TTC549 (cell line): ENCODE data around the gene FOCAD.

Source experiments
- FAIRE-seq: peaks from 2 replicates; lab custom pipeline; 2012; peaks lifted over from hg19 to GRCh38; lab: Jason Lieb, UNC

FOCAD gene

DNA sequence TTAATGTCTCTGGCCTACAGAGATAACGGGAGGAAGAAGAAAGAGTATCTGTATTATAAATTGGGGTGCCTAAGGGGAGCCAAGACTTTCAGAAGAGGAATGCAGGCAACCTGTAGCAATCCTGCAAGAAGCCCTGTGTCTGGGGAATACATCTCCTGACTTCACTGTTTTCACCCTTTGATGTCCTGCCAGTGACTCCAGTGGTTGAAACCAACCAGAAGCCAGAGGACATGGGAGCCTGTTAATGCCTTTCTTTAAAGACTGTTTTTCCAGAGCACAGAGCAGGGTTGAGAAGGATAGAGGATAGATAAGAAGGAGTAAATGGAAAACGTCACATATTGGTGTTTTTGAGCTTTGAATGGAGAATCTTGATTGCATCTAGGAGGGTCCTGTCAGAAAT lies 196.2 kb downstream of the FOCAD start:
- no peak for FAIRE-seq

DNA sequence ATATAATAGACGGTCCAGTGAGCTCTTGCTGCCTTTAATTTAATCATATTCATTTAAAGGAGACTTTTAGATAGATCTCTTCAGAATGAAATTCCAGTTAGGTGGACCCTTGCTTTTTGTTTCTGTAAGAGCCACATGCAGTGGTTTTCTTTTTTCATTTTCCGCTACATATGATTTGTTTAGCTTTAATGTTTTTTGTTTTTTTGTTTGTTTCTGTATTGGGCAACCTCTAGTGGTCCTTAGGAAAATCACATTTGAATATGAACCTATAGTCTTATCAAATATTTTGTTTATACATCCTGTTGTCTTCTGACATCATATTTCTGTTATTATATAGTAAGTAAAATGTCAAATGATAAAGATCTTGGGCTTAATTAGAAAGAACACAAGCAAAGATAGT lies 196.6 kb downstream of the FOCAD start:
- no peak for FAIRE-seq

DNA sequence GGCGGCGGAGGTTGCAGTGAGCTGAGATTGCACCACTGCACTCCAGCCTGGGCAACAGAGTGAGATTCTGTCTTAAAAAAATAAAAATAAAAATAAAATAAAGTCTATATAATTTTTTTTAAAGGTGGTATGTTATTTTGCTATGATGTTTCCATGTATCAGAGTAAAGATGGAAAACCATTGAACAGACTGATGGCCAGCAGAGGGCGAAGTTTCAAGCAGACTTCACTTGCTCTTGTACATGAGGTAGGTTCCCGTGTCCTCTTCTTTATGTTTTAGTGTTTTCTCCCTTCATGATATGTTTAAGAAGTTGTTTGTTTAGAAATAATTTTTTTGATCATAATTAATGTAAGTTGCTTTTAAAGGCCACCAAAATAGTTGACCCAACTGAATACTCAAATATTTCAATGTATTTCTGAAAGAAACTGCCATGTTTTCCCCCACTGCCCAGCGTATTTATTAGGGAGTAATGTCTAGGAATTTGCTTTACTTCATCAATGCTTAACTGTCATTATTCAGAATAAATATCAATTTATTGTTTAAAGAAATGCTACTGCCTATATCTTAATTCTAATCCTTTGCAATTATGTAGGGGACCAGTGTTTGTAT lies 201.0 kb downstream of the FOCAD start:
- FAIRE-seq: peak; percentile 93

DNA sequence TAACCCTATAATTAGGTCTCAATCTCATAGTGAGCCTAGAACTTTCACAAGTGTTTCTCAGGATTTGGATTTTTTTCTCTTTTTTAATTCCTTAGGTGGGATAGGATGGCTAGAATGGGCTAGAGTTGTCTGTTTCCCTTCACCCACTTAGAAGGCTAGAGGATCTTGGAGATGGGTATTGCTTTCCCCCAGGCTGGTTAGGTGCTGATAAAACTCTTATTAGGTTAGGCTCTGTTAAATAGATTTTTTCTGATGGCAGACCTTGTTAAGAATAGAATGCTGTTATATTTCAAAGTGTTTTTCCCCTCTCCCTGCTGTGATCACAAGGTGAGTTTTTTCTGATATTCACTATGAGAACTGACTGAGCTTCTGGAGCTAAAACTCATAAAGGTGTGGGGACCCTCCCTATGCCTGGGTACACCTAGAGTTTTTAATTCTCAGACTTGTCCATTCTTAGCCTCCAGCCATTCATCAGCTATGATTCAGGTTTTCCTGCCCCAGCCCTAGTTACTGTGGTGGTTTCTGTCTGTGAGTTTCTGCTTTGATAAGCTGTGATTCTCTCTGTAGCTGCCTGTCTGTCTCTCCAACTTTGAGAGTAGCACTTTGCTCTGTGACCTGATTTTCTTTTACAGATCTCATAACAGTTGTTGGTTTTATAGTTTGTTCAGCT lies 215.0 kb downstream of the FOCAD start:
- no peak for FAIRE-seq

DNA sequence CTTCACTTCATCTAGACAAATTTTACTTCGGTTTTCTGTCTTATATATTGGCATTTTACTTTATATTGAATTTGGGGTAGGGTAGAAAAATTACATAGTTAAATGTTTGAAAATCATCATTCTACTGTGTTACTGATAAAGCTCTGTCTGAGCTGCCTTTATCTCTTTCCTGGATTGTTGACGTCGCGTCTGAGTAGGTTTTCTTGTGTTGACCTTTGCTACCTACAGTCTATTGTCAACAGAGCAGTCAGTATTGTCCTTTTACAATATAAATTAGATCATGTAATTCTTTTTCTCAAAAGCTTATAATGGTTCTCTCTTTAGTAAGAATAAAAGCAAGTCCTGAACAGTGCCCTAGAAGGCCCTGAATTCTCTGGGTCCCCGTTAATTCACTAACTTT lies 219.2 kb downstream of the FOCAD start:
- FAIRE-seq: no peak

DNA sequence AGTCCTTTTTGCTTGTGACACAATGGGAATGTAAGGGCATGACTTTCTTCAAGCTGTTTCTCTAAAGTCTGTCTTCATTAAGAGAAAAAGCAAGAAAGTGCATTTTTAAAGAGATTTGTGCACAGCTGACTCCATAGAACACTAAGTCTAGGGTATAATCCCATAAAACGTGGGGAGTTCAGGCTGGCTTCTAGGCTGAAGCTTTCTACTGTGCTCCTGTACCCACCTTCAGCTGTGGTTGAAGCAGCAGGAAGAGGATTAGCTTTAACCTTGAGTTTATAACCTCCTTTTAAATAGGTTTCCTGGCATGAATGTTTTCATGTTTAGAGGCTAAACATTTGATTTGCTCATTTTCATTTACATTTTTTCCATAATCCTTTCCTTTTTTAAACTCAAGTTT lies 220.9 kb downstream of the FOCAD start:
- FAIRE-seq: no peak

DNA sequence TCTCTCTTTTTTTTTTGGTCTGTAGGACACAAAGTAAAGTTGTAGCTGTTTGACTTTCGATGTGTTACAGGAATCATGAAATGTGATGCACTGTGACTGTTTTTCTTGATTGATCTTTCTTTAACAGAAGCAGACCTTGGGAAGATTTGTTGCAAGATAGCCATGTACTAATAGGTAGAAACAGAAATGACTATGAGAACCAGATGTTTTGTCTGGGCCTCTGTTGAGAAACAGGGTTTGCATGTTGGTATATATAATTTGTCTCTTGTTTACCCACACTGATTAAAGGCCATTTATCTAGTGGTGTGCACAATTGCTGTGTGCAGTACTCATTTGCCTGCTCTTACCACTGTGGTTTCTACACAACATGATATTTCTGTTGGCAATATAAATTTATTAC lies 222.3 kb downstream of the FOCAD start:
- FAIRE-seq: no peak

DNA sequence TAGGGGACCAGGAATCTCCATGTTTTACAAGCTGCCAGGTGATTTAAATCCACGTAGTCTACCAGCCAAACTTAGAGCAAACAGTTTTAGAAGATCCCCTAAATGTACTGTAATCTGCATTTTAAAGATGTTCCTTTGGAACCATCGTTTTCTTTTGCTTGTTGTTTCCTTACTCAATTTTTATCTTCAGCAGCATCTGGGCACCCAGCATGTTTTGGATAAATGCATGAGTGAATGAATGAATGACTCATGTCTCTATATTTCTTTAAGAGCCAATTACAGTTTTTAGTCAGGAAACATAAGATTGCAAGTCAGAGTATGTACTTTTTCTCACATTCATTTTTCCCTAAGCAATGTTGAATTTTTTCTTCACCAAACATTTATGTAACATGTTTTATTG lies 224.4 kb downstream of the FOCAD start:
- FAIRE-seq: no peak

DNA sequence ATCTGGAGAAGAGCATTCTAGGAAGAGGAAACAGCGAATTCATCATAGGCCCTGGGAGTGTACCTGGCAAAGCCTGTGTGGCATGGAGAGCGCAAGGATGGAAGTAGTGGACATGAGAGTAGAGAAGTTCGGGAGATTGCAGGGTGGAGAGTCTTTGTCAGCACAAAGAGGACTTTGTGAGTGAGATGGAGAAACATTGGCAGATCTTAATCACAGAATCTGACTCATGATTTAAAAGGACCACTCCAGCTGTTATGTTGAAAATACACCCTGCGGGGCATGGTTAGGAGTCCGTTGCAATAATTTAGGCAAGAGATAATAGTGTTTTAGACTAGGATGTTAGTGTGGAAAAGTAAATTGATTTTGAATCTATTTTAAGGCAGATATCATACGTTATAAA lies 230.5 kb downstream of the FOCAD start:
- FAIRE-seq: no peak

DNA sequence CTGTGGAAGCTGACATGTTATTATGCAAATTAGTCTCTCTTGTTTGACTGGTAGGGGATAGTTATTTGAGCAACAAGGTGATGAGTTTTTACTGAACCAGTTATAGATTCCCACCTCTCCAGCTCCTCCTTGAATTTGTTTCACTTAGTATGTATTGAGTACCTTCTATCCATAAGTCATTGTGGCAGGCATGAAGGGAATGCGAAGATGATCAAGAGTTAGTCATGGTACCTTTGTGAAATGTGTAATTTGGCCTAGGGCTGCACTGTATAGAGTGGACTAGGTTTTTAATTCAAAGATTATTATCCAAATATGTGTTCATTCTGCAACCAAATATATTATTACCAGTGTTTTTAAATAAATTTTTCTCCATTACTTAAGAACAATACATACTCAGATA lies 237.3 kb downstream of the FOCAD start:
- FAIRE-seq: no peak

DNA sequence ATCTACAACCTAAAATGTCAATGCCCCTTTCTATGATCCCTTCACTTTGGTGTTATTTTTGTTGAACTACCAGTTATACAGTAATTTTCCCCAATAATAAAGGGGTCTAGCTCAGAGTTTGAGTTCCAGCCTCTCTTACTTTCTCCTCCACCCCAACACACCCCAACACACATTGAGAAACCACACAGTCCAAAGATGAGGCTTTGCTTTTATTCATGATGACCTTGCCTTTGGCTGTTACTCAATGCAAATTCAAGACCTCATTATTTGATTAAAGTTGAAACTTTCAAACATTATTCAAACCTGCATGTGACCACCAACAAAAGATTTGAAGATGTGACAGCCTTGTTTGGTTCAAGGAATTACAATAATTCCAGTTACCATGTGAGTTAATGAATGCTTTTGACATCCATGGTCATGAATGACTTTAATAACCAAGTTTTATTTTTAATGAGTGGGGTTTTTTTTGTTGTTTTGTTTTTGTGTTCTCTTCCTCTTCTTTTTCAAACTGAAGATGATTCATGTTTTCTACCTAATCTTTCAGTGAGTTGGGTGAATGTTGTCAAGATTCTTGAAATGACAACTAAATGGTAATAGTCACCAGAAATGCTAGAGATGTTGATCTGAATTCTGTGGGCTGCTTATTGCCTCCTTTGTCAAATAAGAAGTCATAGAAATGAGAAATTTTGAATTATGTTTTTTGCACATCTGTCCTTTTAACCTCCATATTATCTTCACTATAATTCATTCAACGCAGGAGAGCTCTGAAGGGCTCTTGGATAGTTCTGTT lies 241.4 kb downstream of the FOCAD start:
- FAIRE-seq: no peak

DNA sequence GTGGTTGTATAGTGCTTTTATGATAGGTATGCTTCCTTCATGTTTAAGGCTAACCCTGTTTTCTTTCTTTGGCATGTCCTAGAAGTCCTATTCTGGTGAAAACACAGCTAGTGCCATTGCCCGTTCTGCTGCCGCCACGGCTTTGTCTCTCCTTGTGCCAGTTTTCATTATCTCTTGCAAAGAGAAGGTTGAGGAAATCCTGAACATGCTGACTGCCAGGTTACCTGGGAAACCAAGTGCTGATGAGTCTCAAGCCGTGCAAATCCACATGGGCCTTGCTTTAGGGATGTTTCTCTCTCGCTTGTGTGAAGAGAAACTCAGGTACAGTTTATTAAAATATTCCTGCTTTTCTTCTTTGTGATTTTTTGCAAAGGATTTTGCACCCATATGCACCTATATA lies 245.2 kb downstream of the FOCAD start:
- no peak for FAIRE-seq

DNA sequence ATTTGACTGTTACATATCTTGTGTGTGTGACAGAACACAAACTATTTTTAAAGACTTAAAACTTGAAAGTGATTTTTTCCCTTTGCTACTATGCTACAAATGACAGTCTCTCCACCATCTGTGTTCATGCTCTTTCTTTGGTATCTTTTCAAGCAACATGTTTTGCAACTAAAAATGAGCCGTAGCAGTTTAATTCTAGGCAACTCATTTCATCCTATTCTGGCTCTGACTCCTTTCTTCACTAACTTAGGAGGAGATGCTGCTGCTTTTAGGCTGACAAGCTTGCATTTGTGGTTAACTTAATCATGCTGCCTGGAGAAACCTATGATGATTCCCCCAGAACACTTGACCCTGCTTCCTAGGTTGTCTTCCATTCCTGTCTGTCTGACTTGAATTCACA lies 246.8 kb downstream of the FOCAD start:
- FAIRE-seq: no peak

DNA sequence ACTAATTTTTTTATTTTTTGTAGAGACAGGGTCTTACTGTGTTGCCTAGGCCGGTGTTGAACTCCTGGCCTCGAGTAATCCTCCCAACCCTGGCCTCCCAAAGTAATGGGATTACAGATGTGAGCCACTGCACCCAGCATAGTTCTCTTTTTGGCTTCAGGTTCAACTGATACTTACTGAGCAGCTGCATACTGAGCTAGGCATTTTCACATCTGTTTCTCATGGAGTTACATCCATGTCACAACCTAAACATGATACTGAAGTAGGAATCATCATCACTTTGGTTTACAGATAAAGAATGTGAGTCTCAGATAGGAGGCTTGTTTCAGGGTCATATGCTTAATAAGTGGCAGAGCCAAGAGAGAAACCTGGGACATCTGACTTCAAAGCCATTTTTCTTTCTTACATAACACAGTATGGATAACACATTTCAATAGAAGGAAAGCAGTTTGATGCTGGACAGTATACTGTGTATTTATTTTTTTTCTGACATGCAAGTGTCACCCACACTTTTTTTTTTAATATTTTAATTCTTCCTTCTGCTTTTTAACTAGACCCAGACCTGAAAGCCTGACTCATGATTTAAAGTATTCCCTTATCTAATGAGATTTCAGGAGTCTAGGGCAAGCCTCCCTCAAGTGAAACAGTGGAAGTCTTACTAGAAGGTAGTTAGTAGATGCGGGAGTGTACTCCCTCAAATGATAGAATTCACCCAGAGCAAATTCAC lies 256.6 kb downstream of the FOCAD start:
- FAIRE-seq: no peak

DNA sequence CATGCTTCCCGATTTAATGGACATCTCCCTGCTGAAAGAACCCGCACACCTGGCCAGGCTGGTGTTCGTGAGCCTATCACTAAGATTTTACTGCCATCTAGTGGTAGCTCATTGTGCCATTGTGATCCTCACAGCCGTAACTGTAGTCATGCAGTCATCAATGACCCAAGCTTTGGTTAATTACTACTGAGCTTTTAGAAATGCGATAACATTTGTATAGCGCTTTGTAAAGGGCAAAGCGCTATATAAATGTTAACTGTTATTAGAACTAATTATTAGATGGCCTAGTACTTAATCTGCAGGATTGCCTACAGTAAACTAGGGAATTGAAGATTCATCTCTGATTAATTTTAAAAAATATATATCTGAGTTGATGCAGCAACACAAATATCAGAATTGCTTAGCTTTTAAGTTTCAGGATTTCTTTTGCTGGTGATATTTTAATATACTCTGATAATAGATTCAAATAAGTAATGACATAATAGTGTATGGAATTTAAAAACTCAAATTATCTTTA lies 257.2 kb downstream of the FOCAD start:
- FAIRE-seq: peak; percentile 19

DNA sequence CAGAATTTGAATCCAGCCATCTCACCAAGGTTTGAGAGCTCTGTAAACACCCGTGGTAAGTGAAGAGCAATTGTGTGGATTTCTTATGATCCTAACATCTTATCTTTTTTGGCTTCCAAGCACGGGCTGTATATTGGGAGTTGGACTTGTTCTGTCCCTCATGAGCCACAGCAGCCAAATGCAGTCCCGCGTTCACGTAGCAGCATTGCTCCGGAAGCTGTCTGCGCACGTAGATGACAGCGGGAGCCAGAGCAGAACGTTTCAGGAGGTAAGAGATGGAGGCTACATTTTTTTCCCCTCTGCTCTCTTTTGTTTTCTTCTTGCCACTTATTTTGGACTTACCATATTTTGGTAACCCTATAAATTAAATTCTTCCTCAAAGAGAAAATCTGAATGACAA lies 260.4 kb downstream of the FOCAD start:
- no peak for FAIRE-seq

DNA sequence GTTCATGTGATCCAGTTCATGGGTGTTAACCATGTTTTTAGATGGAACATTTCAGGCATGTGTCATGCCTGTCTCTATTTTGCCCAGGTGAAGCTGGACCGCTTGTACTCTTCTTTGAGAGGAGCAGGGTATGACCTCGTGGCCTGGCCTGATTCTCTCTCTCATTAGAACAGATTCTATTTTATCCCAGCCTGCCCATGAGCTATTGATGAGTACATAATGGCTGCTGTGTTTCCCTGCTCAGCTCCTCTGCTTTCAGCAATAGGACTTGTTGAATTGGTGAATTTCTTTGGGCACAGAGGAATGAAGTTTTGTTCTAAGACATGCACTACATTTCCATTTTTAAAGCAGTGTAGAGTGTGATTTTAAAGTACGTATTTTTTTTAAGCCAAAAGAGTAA lies 261.2 kb downstream of the FOCAD start:
- no peak for FAIRE-seq

DNA sequence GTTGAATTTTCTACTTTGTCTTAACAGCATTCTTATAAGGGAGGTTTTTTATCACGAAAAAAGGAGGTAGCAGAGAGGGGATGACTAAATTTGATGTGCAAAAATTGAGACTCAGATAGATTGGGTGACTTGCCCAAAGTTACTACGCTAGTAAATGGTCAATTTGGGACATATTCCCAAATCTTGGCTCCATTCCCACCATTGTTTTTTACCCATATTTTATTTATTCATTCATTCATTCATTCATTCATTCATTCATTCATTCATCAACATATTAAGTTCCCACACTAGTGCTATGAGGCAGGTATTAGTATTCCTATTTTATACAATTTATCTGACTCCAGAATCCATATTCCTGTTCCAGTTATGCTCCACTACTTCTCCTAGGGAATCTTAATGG lies 261.8 kb downstream of the FOCAD start:
- no peak for FAIRE-seq

DNA sequence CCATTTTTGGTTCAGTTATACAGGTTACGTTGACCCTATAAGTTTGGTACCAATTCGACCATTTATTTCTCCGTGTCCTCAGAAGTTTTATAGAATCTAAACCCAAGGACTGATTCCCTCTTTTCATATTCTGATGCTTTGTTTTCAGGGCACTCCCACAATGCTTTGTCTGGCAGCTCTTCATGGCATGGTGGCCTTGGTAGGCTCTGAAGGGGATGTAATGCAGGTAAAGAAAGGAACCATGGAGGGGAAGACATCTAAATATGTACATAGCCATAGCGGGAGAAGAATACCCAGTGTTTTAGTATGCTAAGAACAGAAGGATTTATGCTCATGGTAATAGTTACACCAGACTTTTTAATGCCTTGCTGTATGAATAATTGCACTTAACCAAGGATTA lies 264.6 kb downstream of the FOCAD start:
- FAIRE-seq: no peak

DNA sequence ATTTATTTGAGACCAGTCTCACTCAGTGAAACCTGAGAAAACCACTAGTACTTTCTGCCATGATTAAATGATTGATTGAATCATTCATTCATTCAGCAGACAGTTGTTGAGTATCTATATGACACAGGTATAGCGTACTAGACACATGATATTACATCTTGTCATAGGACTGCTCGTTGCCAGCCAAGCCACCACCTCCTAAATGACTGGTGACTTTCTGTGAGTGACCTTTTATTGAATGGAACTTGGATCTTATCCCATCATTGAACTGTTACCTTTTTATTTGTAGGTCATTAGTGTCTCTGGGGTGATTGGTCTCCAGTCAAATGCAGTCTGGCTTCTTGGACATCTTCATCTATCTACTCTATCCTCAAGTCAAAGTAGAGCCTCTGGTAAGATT lies 266.6 kb downstream of the FOCAD start:
- FAIRE-seq: no peak

DNA sequence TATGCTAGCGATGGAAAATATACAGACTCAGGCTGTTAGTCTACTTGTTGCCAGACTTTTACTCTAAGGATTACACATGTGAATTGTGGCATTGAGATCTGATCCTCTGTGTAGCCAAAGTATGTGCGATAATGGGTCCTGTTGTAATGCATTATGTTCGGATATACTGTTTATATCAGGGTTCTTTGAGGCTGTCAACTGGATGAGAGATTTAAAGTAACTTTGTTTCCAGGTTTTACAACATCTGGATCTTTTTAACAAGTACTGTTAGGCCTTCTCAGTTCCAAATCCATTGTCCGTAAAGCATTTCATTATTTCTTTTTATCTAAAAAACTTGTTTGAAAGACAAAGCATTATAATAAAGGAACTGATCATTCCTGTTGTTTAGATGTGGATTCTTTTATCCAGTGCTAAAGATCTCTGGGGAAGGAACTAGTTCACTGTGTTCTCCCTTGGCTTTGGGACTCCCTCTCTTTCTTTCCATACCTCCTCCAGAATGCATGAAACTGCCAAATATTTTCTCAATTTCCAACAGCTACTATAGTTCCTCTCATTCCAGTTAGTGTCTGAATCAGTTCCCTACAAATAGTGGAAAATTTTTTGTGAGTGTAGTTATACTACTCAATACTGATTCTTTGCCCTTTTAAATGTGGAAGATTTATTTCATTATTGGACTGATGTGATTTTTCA lies 278.6 kb downstream of the FOCAD start:
- no peak for FAIRE-seq

DNA sequence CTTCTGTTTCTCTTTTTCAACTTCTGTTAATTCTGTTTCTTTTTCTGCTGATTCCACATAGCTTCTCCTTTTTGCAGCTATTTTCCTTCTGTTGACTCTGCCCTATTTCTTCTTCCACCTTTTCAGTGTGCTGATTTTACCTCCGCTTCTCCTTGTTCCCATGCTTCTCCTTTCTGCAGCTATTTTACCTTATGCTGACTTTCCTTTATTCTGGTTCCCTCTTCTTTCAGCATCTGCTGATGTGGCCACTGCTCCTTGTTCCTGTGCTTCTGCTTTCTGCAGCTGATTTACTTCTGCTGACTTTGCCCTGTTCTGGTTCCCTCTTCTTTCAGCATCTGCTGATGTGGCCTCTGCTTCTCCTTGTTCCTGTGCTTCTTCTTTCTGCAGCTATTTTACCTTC lies 288.6 kb downstream of the FOCAD start:
- FAIRE-seq: no peak
